Muscle of leg (tissue), 11 donors: ENCODE results near the gene PLEKHM2. TPM values are rescaled to one million over a fixed set of nuclear protein-coding genes. Genes with fewer than 3 reads are reported as not detected.

Source experiments
- DNase-seq: peaks from one replicate; pipeline ENCODE4 v3.0.0; 2013
- H3K27ac ChIP-seq: one replicate; pipeline ENCODE4 v1.5.1; 2013; ENCODE audit warnings: mild to moderate bottlenecking, low read length, control low read depth
- H3K27me3 ChIP-seq: one replicate; pipeline ENCODE4 v1.6.1; 2013; ENCODE audit warnings: low read length; ENCODE audit not compliant: control insufficient read depth, insufficient read depth
- H3K36me3 ChIP-seq: one replicate; pipeline ENCODE4 v1.6.1; 2013; ENCODE audit warnings: low read length; ENCODE audit not compliant: control insufficient read depth, insufficient read depth
- H3K4me1 ChIP-seq: one replicate; pipeline ENCODE4 v1.6.1; 2013; ENCODE audit warnings: low read length; ENCODE audit not compliant: control insufficient read depth, insufficient read depth
- H3K4me3 ChIP-seq: one replicate; pipeline ENCODE4 v1.5.1; 2013; ENCODE audit warnings: low read length, control low read depth
- H3K9me3 ChIP-seq: replicated peaks from 2 replicates; pipeline ENCODE4 v1.6.1; 2013; ENCODE audit warnings: low read depth, low read length; ENCODE audit not compliant: control insufficient read depth
- WGBS: methylation state at CpG from one replicate; pipeline ENCODE4 v1.1.5; 2013; ENCODE audit warnings: missing lambda C conversion rate; ENCODE audit not compliant: insufficient coverage; 5-methylcytosine and 5-hydroxymethylcytosine counted together
- polyA plus RNA-seq, 8 donors: library from polyadenylated mRNA; unstranded; fragments of 120-200 nt; gene quantifications; one replicate each; pipeline versions ENCODE4 v1.2.1 to v1.2.3, GENCODE V29; 2013; ENCODE audit warnings: inconsistent platforms in 1 of 8, low replicate concordance in 1 of 8; ENCODE audit not compliant: insufficient read length in 8 of 8, insufficient read depth in 1 of 8
- total RNA-seq: library from RNA; stranded (reverse); fragments of 120-200 nt; gene quantifications from one replicate; pipeline ENCODE4 v1.2.4, GENCODE V29; 2013

The PLEKHM2 gene
- total and polyA plus RNA-seq, 9 donors = 29.9 to 55.6 (median 50.2) TPM

DNA sequence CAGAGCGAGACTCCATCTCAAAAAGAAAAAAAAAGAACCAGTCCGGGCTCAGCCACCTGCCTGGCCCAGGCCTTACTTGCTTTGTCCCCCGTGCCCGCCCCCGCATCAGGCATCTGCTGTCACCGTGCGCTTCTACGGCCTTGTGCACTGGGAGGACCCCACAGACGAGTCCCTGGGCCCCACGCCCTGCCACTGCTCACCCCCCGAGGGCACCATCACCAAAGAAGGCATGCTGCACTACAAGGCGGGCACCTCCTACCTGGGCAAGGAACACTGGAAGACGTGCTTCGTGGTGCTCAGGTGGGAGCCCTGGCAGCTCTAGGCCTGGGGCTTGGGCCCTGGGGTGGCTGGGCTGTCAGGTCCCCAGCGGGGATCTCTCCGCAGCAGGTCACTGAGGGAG is 46.3 kb downstream of the PLEKHM2 start:
- Histone ChIP-seq H3K27me3 (no peaks in the 10 kb centered on the region), H3K9me3 (no peaks in the 10 kb centered on the region), H3K4me1 (peaks cover 38% of the 10 kb centered on the region), H3K36me3 (peaks cover 97% of the 10 kb centered on the region), H3K4me3 (no peak overlapping the region), H3K27ac (no peak overlapping the region)
- WGBS = 88% methylated on average over 14 of the region's 16 CpGs
- no peak for DNase-seq

DNA sequence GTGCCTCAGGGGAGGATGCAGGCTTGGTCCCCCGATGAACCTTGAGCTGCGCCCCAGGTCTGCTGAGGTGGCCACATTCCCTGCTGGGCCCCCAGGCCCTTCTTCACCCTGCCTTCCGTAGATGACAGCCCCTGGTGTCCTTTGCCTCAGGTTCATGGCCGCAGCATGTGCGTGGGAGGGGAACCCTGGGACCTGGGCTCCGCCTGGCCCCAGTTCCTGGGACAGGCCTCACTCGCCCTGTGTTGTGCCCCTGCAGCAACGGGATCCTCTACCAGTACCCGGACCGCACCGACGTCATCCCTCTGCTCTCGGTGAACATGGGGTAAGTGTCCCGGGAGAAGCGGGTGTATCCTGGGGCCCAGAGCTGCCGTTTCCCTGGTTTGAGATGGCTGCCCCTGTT is 46.8 kb downstream of the PLEKHM2 start:
- H3K27me3 ChIP-seq = no peaks in the 10 kb centered on the region
- H3K9me3 ChIP-seq = no peaks in the 10 kb centered on the region
- 87% methylated on average over 16 of the region's 16 CpGs for WGBS
- no peak overlapping the region for H3K27ac ChIP-seq
- DNase-seq = no peak
- H3K4me3 ChIP-seq = no peak overlapping the region
- H3K36me3 ChIP-seq = peaks cover 91% of the 10 kb centered on the region
- peaks cover 38% of the 10 kb centered on the region for H3K4me1 ChIP-seq

DNA sequence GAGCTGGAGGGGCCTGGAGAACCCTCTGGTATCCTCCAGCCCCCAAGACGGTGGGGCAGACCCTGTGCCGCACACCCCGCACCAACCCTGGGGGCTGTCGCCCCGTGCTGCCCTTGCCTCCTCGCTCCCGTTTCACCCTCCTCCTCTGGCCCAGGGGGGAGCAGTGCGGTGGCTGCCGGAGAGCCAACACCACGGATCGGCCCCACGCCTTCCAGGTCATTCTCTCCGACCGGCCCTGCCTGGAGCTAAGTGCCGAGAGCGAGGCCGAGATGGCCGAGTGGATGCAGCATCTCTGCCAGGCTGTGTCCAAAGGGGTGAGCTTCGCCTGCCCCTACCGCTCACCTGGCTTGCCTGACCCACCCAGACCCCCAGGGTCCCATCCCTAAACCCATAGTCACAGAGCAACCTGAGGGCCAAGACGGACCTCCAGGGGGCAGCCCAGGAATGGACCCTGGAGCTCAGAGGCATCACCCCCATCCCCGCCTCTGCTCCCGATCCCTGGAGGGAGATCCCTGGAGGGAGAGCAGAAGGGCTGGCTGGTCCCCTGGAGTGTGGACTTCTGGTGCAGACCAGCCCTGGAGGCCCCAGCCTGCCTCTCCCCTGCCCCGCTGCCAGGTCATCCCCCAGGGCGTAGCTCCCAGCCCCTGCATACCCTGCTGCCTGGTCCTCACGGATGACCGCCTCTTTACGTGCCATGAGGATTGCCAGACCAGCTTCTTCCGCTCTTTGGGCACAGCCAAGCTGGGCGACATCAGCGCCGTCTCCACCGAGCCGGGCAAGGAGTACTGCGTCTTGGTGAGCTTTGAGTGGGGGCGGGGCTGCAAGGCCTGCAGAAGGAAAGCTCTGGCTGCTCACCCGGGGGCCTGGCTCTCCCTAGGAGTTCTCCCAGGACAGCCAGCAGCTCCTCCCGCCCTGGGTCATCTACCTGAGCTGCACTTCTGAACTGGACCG is 47.9 kb downstream of the PLEKHM2 start:
- H3K9me3 ChIP-seq = no peaks in the 10 kb centered on the region
- H3K36me3 ChIP-seq = peaks cover 81% of the 10 kb centered on the region
- H3K27me3 ChIP-seq = no peaks in the 10 kb centered on the region
- no peak overlapping the region for H3K4me3 ChIP-seq
- H3K4me1 ChIP-seq = peaks cover 44% of the 10 kb centered on the region
- H3K27ac ChIP-seq = no peak overlapping the region
- WGBS = 89% methylated on average over 32 of the region's 39 CpGs
- no peak for DNase-seq

DNA sequence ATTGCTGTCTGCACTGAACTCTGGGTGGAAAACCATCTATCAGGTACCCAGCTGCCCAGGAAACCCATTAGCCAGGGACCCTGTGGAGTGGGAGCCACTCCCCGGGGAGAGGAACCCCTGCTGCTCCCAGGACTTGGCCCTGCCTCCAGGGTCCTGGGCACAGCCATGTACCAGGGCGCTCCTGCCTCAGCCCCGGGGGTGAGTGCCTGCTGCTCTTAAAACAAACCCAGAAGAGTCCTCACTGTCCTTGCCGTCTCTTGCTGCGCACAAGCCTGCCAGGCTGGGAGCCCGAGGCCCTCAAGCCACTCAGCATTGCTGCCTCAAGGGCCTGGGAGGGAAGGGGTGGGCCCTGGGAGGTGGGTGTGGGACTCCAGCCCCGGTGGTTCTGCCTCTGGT is 48.6 kb downstream of the PLEKHM2 start:
- H3K9me3 ChIP-seq = no peaks in the 10 kb centered on the region
- H3K27me3 ChIP-seq = no peaks in the 10 kb centered on the region
- 90% methylated on average over 7 of the region's 7 CpGs for WGBS
- DNase-seq = no peak
- peaks cover 74% of the 10 kb centered on the region for H3K36me3 ChIP-seq
- no peak overlapping the region for H3K27ac ChIP-seq
- H3K4me1 ChIP-seq = peaks cover 45% of the 10 kb centered on the region
- H3K4me3 ChIP-seq = no peak overlapping the region

DNA sequence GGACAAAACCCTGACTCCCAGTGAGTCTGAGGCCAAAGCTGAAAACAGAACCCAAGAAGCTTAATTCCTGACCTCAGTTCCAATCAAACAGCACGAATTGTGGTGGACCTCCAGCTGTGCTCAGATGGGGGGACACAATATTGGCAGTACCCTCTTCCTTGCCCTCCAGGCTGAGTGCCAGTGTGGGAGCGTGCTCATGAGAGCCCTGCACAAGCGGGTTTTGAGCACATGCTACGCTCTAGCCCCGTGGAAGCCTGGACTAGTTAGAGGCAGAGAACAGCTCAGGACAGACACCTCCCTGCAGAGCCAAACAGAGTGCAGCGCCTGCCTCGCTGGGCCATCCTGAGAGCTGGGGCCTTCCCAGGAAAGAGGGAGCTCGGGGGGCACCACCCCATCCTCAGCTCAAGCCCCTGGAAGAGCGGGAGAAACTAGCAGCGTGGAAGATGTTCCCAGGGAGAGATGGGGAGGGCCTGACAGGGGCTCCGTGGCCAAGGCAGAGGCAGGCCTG is 49.2 kb downstream of the PLEKHM2 start:
- 86% methylated on average over 8 of the region's 11 CpGs for WGBS
- no peak overlapping the region for H3K4me3 ChIP-seq
- no peaks in the 10 kb centered on the region for H3K27me3 ChIP-seq

DNA sequence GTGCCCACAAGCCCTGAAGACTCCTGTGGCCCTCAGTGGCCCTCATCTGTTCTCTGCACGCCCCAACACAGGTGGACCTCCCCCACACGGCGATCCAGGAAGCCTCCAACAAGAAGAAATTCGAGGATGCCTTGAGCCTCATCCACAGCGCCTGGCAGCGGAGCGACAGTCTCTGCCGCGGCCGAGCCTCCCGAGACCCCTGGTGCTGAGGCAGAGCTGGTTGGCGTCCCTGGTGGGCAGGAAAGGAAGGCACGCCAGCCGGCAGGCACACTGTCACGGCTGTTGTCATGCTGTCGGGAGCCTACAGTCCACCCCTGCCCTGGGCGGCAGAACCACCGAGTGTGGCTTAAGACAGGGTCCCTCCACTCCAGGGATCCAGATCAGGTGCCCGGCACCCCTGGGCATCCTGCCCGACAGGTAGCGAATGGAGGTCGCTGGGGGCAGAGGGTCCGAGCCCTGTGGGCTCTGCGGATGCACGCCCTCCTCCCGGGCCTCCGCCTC is 49.7 kb downstream of the PLEKHM2 start:
- no peak overlapping the region for H3K27ac ChIP-seq
- no peak overlapping the region for H3K4me3 ChIP-seq
- peaks cover 50% of the 10 kb centered on the region for H3K4me1 ChIP-seq
- H3K9me3 ChIP-seq = no peaks in the 10 kb centered on the region
- 90% methylated on average over 22 of the region's 27 CpGs for WGBS
- peaks cover 63% of the 10 kb centered on the region for H3K36me3 ChIP-seq
- no peaks in the 10 kb centered on the region for H3K27me3 ChIP-seq
- no peak for DNase-seq

More for the DNA sequence above, 49.2 kb downstream of the PLEKHM2 start:
- Histone ChIP-seq H3K4me1 (peaks cover 48% of the 10 kb centered on the region), H3K9me3 (no peaks in the 10 kb centered on the region), H3K27ac (no peak overlapping the region), H3K36me3 (peaks cover 68% of the 10 kb centered on the region)
- DNase-seq = no peak

DNA sequence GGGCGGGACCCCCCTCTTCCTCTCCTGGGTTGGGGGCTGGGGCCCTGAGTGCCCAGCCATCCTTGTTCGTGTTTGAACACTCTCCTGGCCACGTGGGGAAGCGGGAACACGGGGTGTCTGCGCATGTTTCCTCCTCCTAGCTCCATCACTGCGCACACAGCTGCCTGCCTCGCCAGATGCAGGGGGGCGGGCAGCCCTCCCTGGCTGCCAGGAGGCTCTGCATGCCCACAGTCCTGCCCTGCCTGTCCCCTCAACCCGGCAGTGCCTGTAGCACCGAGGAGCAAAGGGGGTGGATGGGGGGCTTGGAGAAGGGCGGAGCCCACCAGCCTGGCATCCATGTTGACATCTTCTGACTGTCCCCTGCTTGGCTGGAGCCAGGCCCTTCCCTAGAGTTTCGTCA is 50.2 kb downstream of the PLEKHM2 start:
- Histone ChIP-seq H3K27me3 (no peaks in the 10 kb centered on the region), H3K4me3 (no peak overlapping the region), H3K36me3 (peaks cover 58% of the 10 kb centered on the region), H3K4me1 (peaks cover 56% of the 10 kb centered on the region), H3K9me3 (no peaks in the 10 kb centered on the region), H3K27ac (no peak overlapping the region)
- 88% methylated on average over 11 of the region's 13 CpGs for WGBS
- DNase-seq = no peak

DNA sequence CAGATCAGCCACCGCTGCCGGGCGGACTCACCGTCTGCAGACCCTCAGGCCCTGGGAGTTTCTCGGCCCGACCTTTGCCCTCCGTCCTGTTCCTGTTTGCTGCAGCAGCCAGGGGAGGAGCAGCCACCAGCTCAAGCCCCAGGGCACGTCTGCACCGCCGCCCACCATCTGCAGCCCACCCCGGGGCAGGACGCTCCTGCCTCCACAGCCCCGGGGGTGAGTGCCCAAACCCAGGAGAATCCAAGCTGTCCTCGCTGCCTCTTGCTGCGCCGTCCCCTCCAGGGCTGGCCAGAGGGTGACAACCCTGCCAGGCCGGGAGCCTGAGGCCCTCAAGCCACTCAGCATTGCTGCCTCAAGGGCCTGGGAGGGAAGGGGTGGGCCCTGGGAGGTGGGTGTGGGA is 50.8 kb downstream of the PLEKHM2 start:
- no peak for DNase-seq
- Histone ChIP-seq H3K4me3 (no peak overlapping the region), H3K36me3 (peaks cover 54% of the 10 kb centered on the region), H3K27me3 (no peaks in the 10 kb centered on the region), H3K4me1 (peaks cover 56% of the 10 kb centered on the region), H3K27ac (no peak overlapping the region), H3K9me3 (no peaks in the 10 kb centered on the region)
- WGBS = 76% methylated on average over 13 of the region's 17 CpGs

DNA sequence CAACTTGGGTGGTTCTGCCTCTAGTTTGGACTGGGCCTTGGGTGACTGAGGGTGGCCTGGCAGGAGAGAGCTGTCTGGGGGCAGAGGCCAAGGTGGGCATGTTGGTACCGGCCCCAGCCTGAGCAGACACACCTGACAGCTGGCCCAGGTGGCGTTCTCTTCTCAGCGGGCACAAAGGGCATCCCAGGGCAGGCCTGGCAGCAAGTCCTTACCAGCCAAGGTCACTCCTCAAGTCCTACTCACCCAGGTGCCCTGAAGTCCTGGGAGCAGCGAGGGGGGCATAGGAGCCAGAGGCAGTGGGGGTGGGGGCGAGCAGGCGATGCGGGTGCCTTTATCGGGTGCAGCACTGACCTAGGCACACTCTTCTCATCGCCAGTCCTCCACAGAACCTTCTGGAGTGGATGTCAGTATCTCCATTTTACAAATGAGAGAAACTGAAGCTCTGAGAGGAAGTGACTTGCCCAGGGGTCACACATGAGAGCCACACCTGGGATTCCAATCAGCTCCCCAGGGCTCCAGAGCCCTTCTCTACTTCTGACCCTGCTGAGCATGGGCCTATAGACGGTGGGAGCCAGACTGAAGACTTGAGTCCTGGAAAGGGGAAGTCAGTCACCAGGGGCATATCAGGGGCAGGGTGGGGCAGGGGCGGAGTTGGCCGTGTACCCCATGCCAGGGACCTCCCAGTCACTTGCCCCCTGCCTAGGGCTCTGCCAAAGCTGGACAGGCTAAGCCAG is 51.4 kb downstream of the PLEKHM2 start:
- WGBS = 70% methylated on average over 8 of the region's 12 CpGs
- peaks cover 55% of the 10 kb centered on the region for H3K4me1 ChIP-seq
- DNase-seq = no peak

More for the DNA sequence above, 51.4 kb downstream of the PLEKHM2 start:
- Histone ChIP-seq H3K36me3 (peaks cover 51% of the 10 kb centered on the region), H3K9me3 (no peaks in the 10 kb centered on the region), H3K27ac (peak overlapping the region; percentile 78), H3K4me3 (no peak overlapping the region), H3K27me3 (no peaks in the 10 kb centered on the region)
